AG04449 (cell line): ENCODE results near the gene SEPTIN8.

Experiments used
- CTCF ChIA-PET: fragments of 350-600 bp; formaldehyde crosslinking; extraction: SDS; loops from one replicate; lab custom pipeline; 2021; ENCODE audit warnings: antibody characterized with exemption; lab: Yijun Ruan, JAX
- POLR2A ChIA-PET: fragments of 400-600, 350-600 bp; formaldehyde crosslinking; extraction: SDS; loops from one replicate; lab custom pipeline; 2020; ENCODE audit warnings: antibody characterized with exemption, inconsistent platforms; lab: Yijun Ruan, JAX
- DNase-seq: peaks from one replicate; pipeline ENCODE4 v3.0.0-alpha.2; 2010; ENCODE audit warnings: low read depth, low spot score
- H3K4me3 ChIP-seq: 2 replicates; pipeline ENCODE4 v1.5.1; 2011; ENCODE audit warnings: low read depth, mild to moderate bottlenecking, control low read depth, low read length
- CTCF ChIP-seq: IDR thresholded peaks from one replicate; pipeline ENCODE4 v1.5.1; 2011; ENCODE audit warnings: mild to moderate bottlenecking, moderate library complexity, low read length, control low read depth, inconsistent platforms; ENCODE audit not compliant: insufficient read depth; ENCODE audit errors: missing control alignments

Gene SEPTIN8

GRCh38 chr5:132763181-132764036 lies 13.6 kb downstream of the SEPTIN8 start:
- ChIA-PET CTCF (interaction anchor here (1.1 to 3.1 kb wide), 3 partner anchors 10 to 57 kb away, joined by 3 to 13 read pairs (median 3); no protein-coding TSS in a partner anchor), POLR2A (no interaction called here)
- no peak for TF ChIP-seq CTCF
- H3K4me3 ChIP-seq = no peak overlapping the region
- no peak for DNase-seq

GRCh38 chr5:132762246-132763000 lies 14.6 kb downstream of the SEPTIN8 start:
- DNase-seq = no peak
- TF ChIP-seq CTCF = no peak
- ChIA-PET CTCF (interaction anchor here (1.1 to 3.1 kb wide), 3 partner anchors 9 to 58 kb away, joined by 3 to 13 read pairs (median 3); no protein-coding TSS in a partner anchor), POLR2A (no interaction called here)
- no peak overlapping the region for H3K4me3 ChIP-seq

GRCh38 chr5:132761321-132762240 lies 15.5 kb downstream of the SEPTIN8 start:
- CTCF ChIA-PET = interaction anchor here (0.7 to 1.2 kb wide), 2 partner anchors 47 to 60 kb away, joined by 3 read pairs; no protein-coding TSS in a partner anchor
- TF ChIP-seq CTCF = no peak

GRCh38 chr5:132760601-132761317 lies 16.3 kb downstream of the SEPTIN8 start:
- no peak for TF ChIP-seq CTCF
- POLR2A ChIA-PET = no interaction called here
- CTCF ChIA-PET = interaction anchor here (0.7 to 1.2 kb wide), 2 partner anchors 46 to 60 kb away, joined by 3 read pairs; no protein-coding TSS in a partner anchor
- DNase-seq = no peak
- H3K4me3 ChIP-seq = no peak overlapping the region

More at GRCh38 chr5:132761321-132762240, 15.5 kb downstream of the SEPTIN8 start:
- POLR2A ChIA-PET = no interaction called here
- no peak for DNase-seq
- no peak overlapping the region for H3K4me3 ChIP-seq

- TF ChIP-seq CTCF = no peak
- DNase-seq = no peak
- ChIA-PET CTCF (interaction anchor here (18.0 kb wide), 1 partner anchor 60 kb away, joined by 317 read pairs; the partner anchor contains the start of gene SOWAHA), POLR2A (no interaction called here)
- no peak overlapping the region for H3K4me3 ChIP-seq
These were observed 17.0 kb downstream of the SEPTIN8 start for GRCh38 chr5:132760049-132760420.
